SJSA1 (cell line): ENCODE results near the gene IQGAP2. TPM values are rescaled to one million over a fixed set of nuclear protein-coding genes. Genes with fewer than 3 reads are reported as not detected.
A peak's percentile ranks its signal among the peaks of the same experiment; 100 is the strongest.

Experiments
- DNase-seq, 2 experiments: peaks; one replicate each; pipeline ENCODE4 v3.0.0-alpha.2; 2015 to 2020; ENCODE audit warnings: low spot score in 2 of 2, low read depth in 1 of 2
- H3K27ac ChIP-seq: fragments of 250-450 bp; sonication (Bioruptor Pico); 2 replicates; pipeline ENCODE4 v1.5.1; 2020; ENCODE audit warnings: mild to moderate bottlenecking, moderate library complexity
- H3K27me3 ChIP-seq: fragments of 250-450 bp; sonication (Bioruptor Pico); replicated peaks from 2 replicates; pipeline ENCODE4 v1.5.1; 2020; ENCODE audit warnings: mild to moderate bottlenecking, moderate library complexity
- H3K36me3 ChIP-seq: fragments of 250-450 bp; sonication (Bioruptor Pico); 2 replicates; pipeline ENCODE4 v1.5.1; 2020; ENCODE audit warnings: mild to moderate bottlenecking
- H3K4me1 ChIP-seq: fragments of 250-450 bp; sonication (Bioruptor Pico); replicated peaks from 2 replicates; pipeline ENCODE4 v1.6.1; 2021; ENCODE audit warnings: mild to moderate bottlenecking
- H3K4me3 ChIP-seq: fragments of 250-450 bp; sonication (Bioruptor Pico); 2 replicates; pipeline ENCODE4 v1.5.1; 2020; ENCODE audit warnings: mild to moderate bottlenecking
- H3K9me3 ChIP-seq: fragments of 250-450 bp; sonication (Bioruptor Pico); replicated peaks from 2 replicates; pipeline ENCODE4 v1.5.1; 2020; ENCODE audit warnings: mild to moderate bottlenecking
- total RNA-seq: library from RNA; depleted of rRNA; stranded (reverse); fragments of >200 nt; shearing (Covaris generic); gene quantifications from 2 replicates; pipeline ENCODE4 v1.2.3, GENCODE V29; 2014

Gene IQGAP2
- total RNA-seq, 1 experiment from 2014 or later: 0.37 TPM

- H3K4me1 ChIP-seq: peaks cover 42% of the 10 kb centered on the region
- peak overlapping the region; percentile 90 for H3K27ac ChIP-seq
- peak overlapping the region; percentile 85 for H3K4me3 ChIP-seq
- no peaks in the 10 kb centered on the region for H3K27me3 ChIP-seq
- peaks cover 12% of the 10 kb centered on the region for H3K36me3 ChIP-seq
- no peaks in the 10 kb centered on the region for H3K9me3 ChIP-seq
- no peak for DNase-seq
Measured at GRCh38 chr5:76715486-76715735, 312.3 kb downstream of the IQGAP2 start.

GRCh38 chr5:76715736-76716455 is 312.8 kb downstream of the IQGAP2 start, which contains the start of gene F2R:
F2R (plus strand) TSS chr5:76716126; CDS start chr5:76716308, 182 bp downstream.
- Histone ChIP-seq H3K27ac (peak within 1 kb of the TSS; percentile 90), H3K4me1 (peaks cover 37% of the 10 kb centered on the region), H3K4me3 (peak within 1 kb of the TSS; percentile 85), H3K36me3 (peaks cover 12% of the 10 kb centered on the region), H3K27me3 (no peaks in the 10 kb centered on the region), H3K9me3 (no peaks in the 10 kb centered on the region)
- DNase-seq: peak; percentile 83 to 89

- peaks cover 30% of the 10 kb centered on the region for H3K4me1 ChIP-seq
- peak overlapping the region; percentile 90 for H3K27ac ChIP-seq
- DNase-seq: peak; percentile 40 to 49
- peaks cover 12% of the 10 kb centered on the region for H3K36me3 ChIP-seq
- H3K4me3 ChIP-seq: peak overlapping the region; percentile 85
- no peaks in the 10 kb centered on the region for H3K27me3 ChIP-seq
- H3K9me3 ChIP-seq: no peaks in the 10 kb centered on the region
Measured at GRCh38 chr5:76716456-76717157, 313.5 kb downstream of the IQGAP2 start.

- Histone ChIP-seq H3K27ac (peak overlapping the region; percentile 47), H3K27me3 (no peaks in the 10 kb centered on the region), H3K9me3 (no peaks in the 10 kb centered on the region), H3K36me3 (peaks cover 12% of the 10 kb centered on the region), H3K4me3 (peak overlapping the region; percentile 85), H3K4me1 (peaks cover 27% of the 10 kb centered on the region)
- DNase-seq: peak in 1 of 2 experiments; percentile 26
Measured at GRCh38 chr5:76717222-76718083, 314.4 kb downstream of the IQGAP2 start.

GRCh38 chr5:76718381-76718832 is 315.3 kb downstream of the IQGAP2 start:
- no peak overlapping the region; the same call in 1 of the 2 replicates for H3K4me3 ChIP-seq
- peaks cover 32% of the 10 kb centered on the region for H3K4me1 ChIP-seq
- H3K27ac ChIP-seq: peak overlapping the region; percentile 47
- H3K9me3 ChIP-seq: no peaks in the 10 kb centered on the region
- H3K36me3 ChIP-seq: peaks cover 18% of the 10 kb centered on the region
- no peaks in the 10 kb centered on the region for H3K27me3 ChIP-seq
- DNase-seq: peak; percentile 72 to 78

GRCh38 chr5:76718880-76719279 is 315.8 kb downstream of the IQGAP2 start:
- no peak for DNase-seq
- Histone ChIP-seq H3K27ac (peak overlapping the region; percentile 47), H3K4me3 (no peak overlapping the region), H3K27me3 (no peaks in the 10 kb centered on the region), H3K36me3 (peaks cover 19% of the 10 kb centered on the region), H3K9me3 (no peaks in the 10 kb centered on the region), H3K4me1 (peaks cover 36% of the 10 kb centered on the region)

- Histone ChIP-seq H3K4me1 (peaks cover 49% of the 10 kb centered on the region), H3K27me3 (no peaks in the 10 kb centered on the region), H3K27ac (no peak overlapping the region), H3K4me3 (no peak overlapping the region), H3K9me3 (no peaks in the 10 kb centered on the region), H3K36me3 (peaks cover 33% of the 10 kb centered on the region)
- DNase-seq: no peak
Measured at GRCh38 chr5:76720988-76721569, 318.0 kb downstream of the IQGAP2 start.

- 0 out of 2 replicates have a peak, but pooled peaks cover 4% of the 10 kb centered on the region for H3K9me3 ChIP-seq
- H3K4me1 ChIP-seq: peaks cover 38% of the 10 kb centered on the region
- DNase-seq: no peak
- H3K36me3 ChIP-seq: peaks cover 42% of the 10 kb centered on the region
- H3K27me3 ChIP-seq: no peaks in the 10 kb centered on the region
- no peak overlapping the region for H3K4me3 ChIP-seq
- H3K27ac ChIP-seq: peak overlapping the region; percentile 79
Measured at GRCh38 chr5:76723266-76723665, 320.2 kb downstream of the IQGAP2 start.

- no peak overlapping the region for H3K4me3 ChIP-seq
- H3K9me3 ChIP-seq: peaks cover 4% of the 10 kb centered on the region; the same call in 1 of the 2 replicates
- H3K36me3 ChIP-seq: peaks cover 46% of the 10 kb centered on the region
- peaks cover 31% of the 10 kb centered on the region for H3K4me1 ChIP-seq
- peak overlapping the region; percentile 79 for H3K27ac ChIP-seq
- no peaks in the 10 kb centered on the region for H3K27me3 ChIP-seq
- DNase-seq: peak in 1 of 2 experiments; percentile 22
Measured at GRCh38 chr5:76723906-76724305, 320.8 kb downstream of the IQGAP2 start.

GRCh38 chr5:76724871-76725270 is 321.8 kb downstream of the IQGAP2 start:
- H3K27me3 ChIP-seq: no peaks in the 10 kb centered on the region
- peak overlapping the region; percentile 79 for H3K27ac ChIP-seq
- peak; percentile 53 to 65 for DNase-seq
- H3K4me1 ChIP-seq: peaks cover 28% of the 10 kb centered on the region
- no peak overlapping the region for H3K4me3 ChIP-seq
- peaks cover 7% of the 10 kb centered on the region for H3K9me3 ChIP-seq
- H3K36me3 ChIP-seq: peaks cover 50% of the 10 kb centered on the region

- Histone ChIP-seq H3K4me3 (no peak overlapping the region), H3K9me3 (peaks cover 10% of the 10 kb centered on the region), H3K27ac (no peak overlapping the region), H3K4me1 (peaks cover 18% of the 10 kb centered on the region), H3K36me3 (peaks cover 78% of the 10 kb centered on the region), H3K27me3 (no peaks in the 10 kb centered on the region)
- no peak for DNase-seq
Measured at GRCh38 chr5:76728965-76729364, 325.9 kb downstream of the IQGAP2 start.

- peaks cover 78% of the 10 kb centered on the region for H3K36me3 ChIP-seq
- H3K27me3 ChIP-seq: no peaks in the 10 kb centered on the region
- H3K4me3 ChIP-seq: no peak overlapping the region
- peaks cover 10% of the 10 kb centered on the region for H3K9me3 ChIP-seq
- peaks cover 11% of the 10 kb centered on the region for H3K4me1 ChIP-seq
- H3K27ac ChIP-seq: no peak overlapping the region
- DNase-seq: no peak
Measured at GRCh38 chr5:76729373-76730290, 326.5 kb downstream of the IQGAP2 start.
